Ovary (tissue), 3 donors: ENCODE data around the gene RNF43.

Experiments used
- CTCF ChIP-seq, 3 donors: fragments of 450-650 bp in 2 of 3; fragments of 200-600 bp in 1 of 3; IDR thresholded peaks; one replicate each; pipeline versions ENCODE4 v1.5.1 to v1.8.0; 2016 to 2022; ENCODE audit warnings: antibody characterized with exemption in 3 of 3, mild to moderate bottlenecking in 1 of 3
- POLR2A ChIP-seq: fragments of 450-650 bp; IDR thresholded peaks from one replicate; pipeline ENCODE4 v1.6.1; 2017; ENCODE audit warnings: antibody characterized with exemption, mild to moderate bottlenecking, moderate library complexity
- donor health status: DM: no; HTN: no; CAD: no.

DNA sequence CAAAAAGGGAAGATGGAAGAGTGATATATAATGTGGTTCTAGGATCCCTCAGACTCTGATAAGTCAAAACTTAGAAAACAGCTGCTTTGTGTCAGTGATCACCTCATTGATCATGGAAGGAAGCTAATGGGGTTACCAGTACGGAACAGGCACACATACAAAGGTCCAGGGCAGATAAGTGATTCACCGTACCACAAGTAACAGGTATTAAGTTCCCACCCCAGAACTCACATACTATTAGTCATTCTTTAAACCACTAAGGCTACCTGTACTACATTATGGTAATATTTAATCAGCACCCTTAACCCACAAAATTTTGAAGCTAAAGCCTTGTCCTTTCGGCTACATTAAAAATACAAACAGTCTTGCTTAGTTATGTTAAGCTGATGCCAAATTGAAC lies 17.4 kb downstream of the RNF43 start:
- TF ChIP-seq CTCF (IDR thresholded peaks at IDR 0.05), result no peak
- TF ChIP-seq POLR2A, result no peak
